A673 (cell line): ENCODE data around the gene CALR. TPM values are rescaled to one million over a fixed set of nuclear protein-coding genes. Genes with fewer than 3 reads are reported as not detected.

Experiments used
- BruUV-seq: library from RNA; stranded (reverse); fragments of 400-500 nt; replicated peaks from 2 replicates; lab custom pipeline; 2021; lab: Mats Ljungman, UMichigan
- CTCF ChIA-PET: fragments of 300-600 bp; sonication (Branson Sonifier 250); formaldehyde crosslinking; loops from one replicate; lab custom pipeline; 2022; ENCODE audit warnings: antibody characterized with exemption; lab: Charles Lee
- POLR2A ChIA-PET: fragments of 300-600 bp; sonication (Branson Sonifier 250); formaldehyde crosslinking; loops from one replicate; lab custom pipeline; 2022; ENCODE audit warnings: antibody characterized with exemption; ENCODE audit not compliant: low non-redundant PET; lab: Charles Lee
- DNase-seq: peaks from one replicate; pipeline ENCODE4 v3.0.0-alpha.2; 2015; ENCODE audit warnings: low spot score
- H3K27ac ChIP-seq: fragments of 200-600 bp; sonication (generic); 2 replicates; pipeline ENCODE4 v1.5.1; 2016; ENCODE audit warnings: mixed run types, low read depth, mild to moderate bottlenecking, mixed read lengths, antibody characterized with exemption, low read length; ENCODE audit not compliant: poor library complexity, severe bottlenecking
- H3K27me3 ChIP-seq: fragments of 200-600 bp; sonication (generic); replicated peaks from 2 replicates; pipeline ENCODE4 v1.6.1; 2017; ENCODE audit warnings: mixed run types, low read depth, mild to moderate bottlenecking, mixed read lengths, antibody characterized with exemption, low read length; ENCODE audit not compliant: insufficient read depth, poor library complexity
- H3K36me3 ChIP-seq: fragments of 200-600 bp; sonication (generic); 2 replicates; pipeline ENCODE4 v1.6.1; 2016; ENCODE audit warnings: mixed run types, mild to moderate bottlenecking, mixed read lengths, antibody characterized with exemption, low read length; ENCODE audit not compliant: insufficient read depth, poor library complexity, severe bottlenecking
- H3K4me1 ChIP-seq: fragments of 200-600 bp; sonication (generic); 2 replicates; pipeline ENCODE4 v1.6.1; 2017; ENCODE audit warnings: mixed run types, mild to moderate bottlenecking, mixed read lengths, antibody characterized with exemption, low read length; ENCODE audit not compliant: insufficient read depth, poor library complexity, severe bottlenecking
- H3K4me3 ChIP-seq: fragments of 200-600 bp; sonication (generic); 2 replicates; pipeline ENCODE4 v1.5.1; 2016; ENCODE audit warnings: low read depth, mixed run types, mild to moderate bottlenecking, mixed read lengths, low read length; ENCODE audit not compliant: poor library complexity, severe bottlenecking
- H3K9me3 ChIP-seq: fragments of 200-600 bp; sonication (generic); 2 replicates; pipeline ENCODE4 v1.6.1; 2016; ENCODE audit warnings: mixed run types, low read depth, mild to moderate bottlenecking, mixed read lengths, antibody characterized with exemption, low read length; ENCODE audit not compliant: poor library complexity, severe bottlenecking
- EZH2 ChIP-seq: fragments of 200-600 bp; sonication (generic); IDR thresholded peaks from 2 replicates; pipeline ENCODE4 v1.6.1; 2017; ENCODE audit warnings: borderline replicate concordance, low read depth, mild to moderate bottlenecking, mixed read lengths, antibody characterized with exemption, low read length; ENCODE audit not compliant: poor library complexity, severe bottlenecking
- intact Hi-C: fragments of 100-400 bp; cut with micrococcal nuclease; formaldehyde crosslinking; loops from one replicate; pipeline ENCODE4 v1.10.0; 2022; ENCODE audit not compliant: unreplicated experiment
- total RNA-seq: library from RNA; stranded (reverse); gene quantifications from 2 replicates; pipeline ENCODE4 v1.2.3, GENCODE V29; 2021
- TF ChIP-seq, protein P1 (sequence below): fragments of 300-800, 200-600 bp; sonication (generic); conservative IDR thresholded peaks from 2 replicates; pipeline ENCODE4 v1.5.1; 2017; ENCODE audit warnings: low read depth, mild to moderate bottlenecking, antibody characterized with exemption, low read length, moderate library complexity, mixed read lengths

Gene CALR
- total RNA-seq, 1 experiment from 2014 or later = 994 TPM

GRCh38 chr19:12967907-12968306, 29.5 kb downstream of the CALR start:
- Histone ChIP-seq H3K9me3 (no peaks in the 10 kb centered on the region), H3K27me3 (no peaks in the 10 kb centered on the region), H3K4me3 (no peak overlapping the region), H3K36me3 (no peaks in the 10 kb centered on the region), H3K27ac (no peak overlapping the region), H3K4me1 (peaks cover 3% of the 10 kb centered on the region)
- TF ChIP-seq EZH2 = no peak
- TF ChIP-seq, protein P1, sequence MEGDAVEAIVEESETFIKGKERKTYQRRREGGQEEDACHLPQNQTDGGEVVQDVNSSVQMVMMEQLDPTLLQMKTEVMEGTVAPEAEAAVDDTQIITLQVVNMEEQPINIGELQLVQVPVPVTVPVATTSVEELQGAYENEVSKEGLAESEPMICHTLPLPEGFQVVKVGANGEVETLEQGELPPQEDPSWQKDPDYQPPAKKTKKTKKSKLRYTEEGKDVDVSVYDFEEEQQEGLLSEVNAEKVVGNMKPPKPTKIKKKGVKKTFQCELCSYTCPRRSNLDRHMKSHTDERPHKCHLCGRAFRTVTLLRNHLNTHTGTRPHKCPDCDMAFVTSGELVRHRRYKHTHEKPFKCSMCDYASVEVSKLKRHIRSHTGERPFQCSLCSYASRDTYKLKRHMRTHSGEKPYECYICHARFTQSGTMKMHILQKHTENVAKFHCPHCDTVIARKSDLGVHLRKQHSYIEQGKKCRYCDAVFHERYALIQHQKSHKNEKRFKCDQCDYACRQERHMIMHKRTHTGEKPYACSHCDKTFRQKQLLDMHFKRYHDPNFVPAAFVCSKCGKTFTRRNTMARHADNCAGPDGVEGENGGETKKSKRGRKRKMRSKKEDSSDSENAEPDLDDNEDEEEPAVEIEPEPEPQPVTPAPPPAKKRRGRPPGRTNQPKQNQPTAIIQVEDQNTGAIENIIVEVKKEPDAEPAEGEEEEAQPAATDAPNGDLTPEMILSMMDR = no peak
- ChIA-PET POLR2A (interaction anchor here (0.6 to 0.7 kb wide), 2 partner anchors 15 to 206 kb away, joined by 6 to 17 read pairs; no protein-coding TSS in a partner anchor), CTCF (interaction anchor here (0.6 to 0.7 kb wide), 2 partner anchors 21 to 126 kb away, joined by 5 to 11 read pairs; no protein-coding TSS in a partner anchor)
- BruUV-seq = no TSS peak
- no peak for DNase-seq
- intact Hi-C loops = no loop called here

DNA sequence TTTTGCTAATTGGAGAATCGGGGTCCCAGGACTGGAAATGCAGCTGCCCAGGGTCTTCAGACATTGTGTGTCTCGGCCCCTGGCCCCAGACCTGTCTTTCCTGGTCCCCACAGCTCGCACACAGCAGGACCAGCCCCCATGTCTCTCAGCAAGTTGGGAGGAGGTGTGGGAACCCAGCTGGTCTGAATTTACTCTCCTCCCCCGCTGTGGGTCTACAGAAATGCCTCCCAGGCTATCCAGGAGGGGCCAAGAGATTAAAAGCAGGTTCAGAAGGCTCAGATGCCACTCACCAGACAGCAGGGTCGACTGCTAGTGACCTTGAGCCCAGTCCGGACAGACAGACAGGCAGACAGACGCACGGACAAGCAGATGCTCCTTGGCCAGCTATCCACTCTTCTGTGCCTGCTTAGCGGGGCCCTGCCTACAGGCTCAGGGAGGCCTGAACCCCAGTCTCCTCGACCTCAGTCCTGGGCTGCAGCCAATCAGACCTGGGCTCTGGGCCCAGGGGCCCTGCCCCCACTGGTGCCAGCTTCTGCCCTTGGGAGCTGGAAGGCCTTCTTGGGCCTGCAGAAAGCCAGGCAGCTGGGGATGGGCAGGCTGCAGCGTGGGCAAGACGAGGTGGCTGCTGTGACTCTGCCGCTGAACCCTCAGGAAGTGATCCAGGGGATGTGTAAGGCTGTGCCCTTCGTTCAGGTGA, 31.0 kb downstream of the CALR start, which contains the start of gene DAND5:
Gene DAND5, plus strand, starts transcription at position 285 of the 697 bp plus-strand sequence. Its CDS starts 85 bp downstream, at position 370.
- no peaks in the 10 kb centered on the region for H3K36me3 ChIP-seq
- CTCF ChIA-PET = no interaction called here
- H3K27me3 ChIP-seq = no peaks in the 10 kb centered on the region
- no peak for TF ChIP-seq EZH2
- TF ChIP-seq, protein P1 = no peak
- H3K9me3 ChIP-seq = no peaks in the 10 kb centered on the region
- H3K4me1 ChIP-seq = peaks cover 3% of the 10 kb centered on the region
- BruUV-seq = no TSS peak
- intact Hi-C loops = no loop called here
- POLR2A ChIA-PET = no interaction called here
- H3K27ac ChIP-seq = no peak within 1 kb of the TSS
- H3K4me3 ChIP-seq = no peak within 1 kb of the TSS
- no peak for DNase-seq

- Histone ChIP-seq H3K4me1 (peaks cover 3% of the 10 kb centered on the region), H3K27ac (no peak overlapping the region), H3K27me3 (no peaks in the 10 kb centered on the region), H3K36me3 (no peaks in the 10 kb centered on the region), H3K9me3 (no peaks in the 10 kb centered on the region), H3K4me3 (no peak overlapping the region)
- intact Hi-C loops = loop anchor here (10.0 kb wide), 2 partner anchors 465 to 625 kb away; no protein-coding TSS in a partner anchor
- no TSS peak for BruUV-seq
- TF ChIP-seq EZH2 = no peak
- TF ChIP-seq, protein P1 = no peak
- no peak for DNase-seq
- CTCF ChIA-PET = no interaction called here
- POLR2A ChIA-PET = no interaction called here
Observed at GRCh38 chr19:12970070-12970820, 31.8 kb downstream of the CALR start.
